Stimulated activated CD4-positive, alpha-beta T cell treated with anti-CD3 and anti-CD28 coated beads, Interleukin-2, amount 100 ng/mL, for 48 hours (primary cell): Measurements from ENCODE around the gene NUMA1.

Source experiments
- DNase-seq, 2 donors: peaks; one replicate each; pipeline ENCODE4 v3.0.0-alpha.2; 2020

The NUMA1 gene

DNA sequence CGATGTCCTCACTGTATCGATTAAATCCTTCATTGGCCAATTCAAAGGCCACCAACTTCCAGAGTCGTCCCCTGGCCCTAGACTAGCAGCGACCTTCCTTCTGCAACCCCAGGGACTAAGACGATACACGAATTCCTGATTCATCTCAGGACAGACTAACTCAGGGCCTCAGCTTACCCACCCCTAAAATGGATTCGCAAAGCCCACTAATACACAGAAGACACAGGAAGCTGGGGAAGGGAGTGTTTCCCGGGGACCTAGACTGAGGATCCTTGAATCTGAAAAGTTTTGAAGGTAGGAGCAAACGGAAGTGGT, 22.2 kb upstream of the NUMA1 start:
- no peak for DNase-seq

DNA sequence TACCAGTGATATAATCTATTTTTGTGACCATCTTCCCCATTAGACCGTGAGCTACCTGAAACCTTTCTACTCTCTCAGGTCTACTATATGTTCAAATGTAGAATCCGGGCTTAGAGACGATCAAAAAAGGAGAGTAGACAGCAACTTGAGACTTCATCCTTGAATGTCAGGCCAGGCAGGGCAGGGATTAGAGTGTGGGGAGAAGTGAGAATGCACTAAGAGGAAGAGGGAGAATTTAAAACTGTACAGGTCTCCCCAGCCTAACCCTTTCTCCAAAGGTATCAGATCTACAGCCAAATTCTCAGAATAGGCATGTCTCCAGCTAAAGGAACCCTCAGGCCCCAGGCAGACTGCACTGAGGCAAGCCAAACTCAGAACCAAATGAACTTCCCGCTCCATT, 21.8 kb upstream of the NUMA1 start:
- DNase-seq: no peak

DNA sequence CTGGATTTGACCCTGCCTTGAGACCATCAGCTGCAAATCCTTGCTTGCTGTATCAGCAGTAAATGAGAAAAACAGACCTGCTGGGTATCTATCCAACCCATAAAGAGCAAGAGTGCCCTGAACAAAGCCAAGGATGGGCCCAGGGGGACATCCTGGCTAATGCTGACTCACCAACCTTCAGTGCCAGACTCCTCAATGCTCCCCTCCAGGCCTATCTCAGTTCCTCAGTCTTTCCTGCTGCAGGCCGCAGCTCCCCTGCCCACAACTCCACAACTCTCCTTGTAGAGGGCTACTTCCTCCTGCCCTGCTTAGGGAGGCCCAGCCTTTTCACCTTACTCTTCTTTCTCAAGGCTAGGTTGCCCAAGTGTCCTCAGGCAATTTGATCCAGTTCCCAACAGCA, 20.1 kb upstream of the NUMA1 start:
- DNase-seq: no peak

DNA sequence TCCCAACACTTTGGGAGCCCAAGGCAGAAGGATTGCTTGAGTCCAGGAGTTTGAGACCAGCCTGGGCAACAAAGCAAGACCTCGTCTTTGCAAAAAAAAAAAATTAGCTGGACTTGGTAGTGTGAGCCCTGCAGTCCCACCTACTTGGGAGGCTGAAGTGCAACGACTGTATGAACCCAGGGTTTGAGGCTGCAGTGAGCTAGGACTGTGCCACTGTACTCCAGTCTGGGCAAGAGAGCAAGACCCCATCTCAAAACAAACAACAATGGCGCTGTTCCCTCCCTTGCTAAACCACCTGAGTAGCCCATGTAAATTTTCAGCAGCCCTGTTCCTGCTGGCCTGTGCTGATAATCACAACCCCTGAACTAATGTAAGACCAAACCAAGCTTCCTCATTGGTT, 19.7 kb upstream of the NUMA1 start:
- no peak for DNase-seq

DNA sequence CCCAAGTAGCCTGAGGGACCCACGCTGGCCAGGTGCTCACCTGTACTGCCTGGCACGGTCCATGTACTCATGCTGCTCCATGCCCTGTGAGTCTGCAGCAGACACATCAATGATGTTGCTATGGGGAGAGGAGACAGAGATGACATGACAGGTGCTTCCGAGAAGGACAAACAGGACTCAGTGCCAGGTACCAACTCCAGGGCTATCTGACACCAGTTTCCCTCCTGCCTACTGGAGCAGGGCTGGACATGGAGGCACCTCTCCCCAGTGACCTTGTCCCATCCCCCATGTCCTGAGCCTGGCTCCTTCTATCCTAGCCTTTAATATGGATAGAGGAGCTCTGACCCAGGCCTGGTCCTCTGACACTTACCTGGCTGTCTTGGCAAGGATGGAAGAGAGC, 18.4 kb upstream of the NUMA1 start:
- no peak for DNase-seq

DNA sequence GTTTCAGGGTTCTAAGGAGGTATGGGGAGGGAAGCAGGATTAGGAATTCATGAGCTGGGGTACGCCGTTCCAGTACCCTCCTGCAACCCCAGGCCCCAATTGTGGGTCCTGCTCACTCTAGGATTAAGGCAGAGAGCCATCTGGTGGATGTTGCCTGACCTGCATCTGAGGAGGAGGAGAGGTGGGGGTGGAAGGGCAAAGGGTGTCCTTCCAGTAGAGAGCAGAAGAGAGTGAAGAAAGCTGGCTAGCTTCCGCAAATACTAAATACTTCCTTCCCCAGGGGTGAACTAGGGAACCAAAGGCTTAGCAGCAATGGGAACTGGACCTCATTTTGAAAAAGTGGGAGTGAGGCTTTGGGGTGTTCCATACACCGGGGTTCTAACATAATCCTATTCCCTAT, 10.9 kb upstream of the NUMA1 start:
- peak; percentile 54 to 55 for DNase-seq

DNA sequence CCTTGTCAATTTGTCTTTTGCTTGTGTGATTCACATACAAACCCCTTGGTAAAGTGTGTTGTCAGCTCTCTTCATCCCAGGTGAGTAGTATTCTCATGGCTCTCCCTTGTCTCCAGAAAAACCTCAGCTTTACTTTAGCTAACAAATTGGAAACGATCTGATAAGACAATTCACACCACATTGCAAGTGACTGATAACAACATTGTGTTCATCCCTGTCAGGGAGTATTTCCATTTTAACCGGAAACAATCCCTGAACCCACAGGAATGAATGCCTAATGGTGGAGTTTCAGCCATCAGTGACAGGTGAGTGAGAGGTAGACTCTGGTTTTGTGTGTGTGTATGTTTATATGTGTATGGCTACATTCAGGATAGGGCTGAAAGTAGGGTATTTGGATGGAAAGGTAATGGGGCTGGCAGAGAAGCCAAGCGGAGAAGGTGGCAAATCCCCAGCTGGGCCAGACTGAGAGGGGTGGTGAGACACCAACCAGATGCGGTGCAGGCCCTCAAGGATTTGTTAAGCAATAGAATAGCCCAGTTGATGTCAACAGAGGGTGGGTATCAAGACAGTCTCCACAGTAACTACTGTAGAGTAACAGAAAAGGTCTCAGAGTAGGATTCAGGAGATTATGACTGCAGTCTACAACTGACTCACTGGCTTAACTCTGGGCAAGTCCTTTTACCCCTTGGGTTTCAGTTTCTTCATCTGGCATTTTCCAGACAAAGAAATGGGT, 7.9 kb upstream of the NUMA1 start:
- DNase-seq: no peak

DNA sequence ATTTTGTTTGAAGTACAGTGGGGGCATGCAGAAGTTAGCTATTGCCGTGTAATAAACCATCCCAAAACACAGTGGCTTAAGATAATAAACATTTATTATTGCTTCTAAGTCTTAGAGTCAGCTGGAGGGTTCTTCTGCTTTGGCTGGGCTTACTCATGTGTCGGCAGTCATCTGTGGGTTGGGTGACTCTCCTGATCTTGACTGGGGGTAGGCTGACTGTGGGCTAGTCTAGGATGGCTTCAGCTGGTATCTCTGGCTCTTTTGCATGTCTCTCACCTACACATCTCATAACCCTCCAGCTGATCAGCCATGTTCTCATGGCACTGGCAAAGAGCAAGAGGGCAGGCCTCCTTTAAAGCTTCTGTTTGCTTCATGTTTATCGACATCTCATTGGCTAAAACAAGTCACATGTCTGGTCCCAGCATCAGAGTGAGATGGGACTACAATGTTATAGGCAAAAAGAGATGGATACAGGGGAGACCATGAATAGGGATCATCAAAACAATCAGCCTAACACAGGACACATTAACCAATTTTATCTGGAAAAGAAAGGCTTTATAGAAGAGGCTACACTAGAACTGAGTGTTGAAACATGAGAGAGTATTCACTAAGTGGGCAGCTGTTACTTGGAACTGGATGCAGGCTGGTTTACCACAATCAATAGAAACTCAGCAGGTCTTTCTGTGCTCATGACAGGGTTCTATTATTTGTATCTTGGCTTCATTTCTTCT, 5.4 kb upstream of the NUMA1 start:
- no peak for DNase-seq

DNA sequence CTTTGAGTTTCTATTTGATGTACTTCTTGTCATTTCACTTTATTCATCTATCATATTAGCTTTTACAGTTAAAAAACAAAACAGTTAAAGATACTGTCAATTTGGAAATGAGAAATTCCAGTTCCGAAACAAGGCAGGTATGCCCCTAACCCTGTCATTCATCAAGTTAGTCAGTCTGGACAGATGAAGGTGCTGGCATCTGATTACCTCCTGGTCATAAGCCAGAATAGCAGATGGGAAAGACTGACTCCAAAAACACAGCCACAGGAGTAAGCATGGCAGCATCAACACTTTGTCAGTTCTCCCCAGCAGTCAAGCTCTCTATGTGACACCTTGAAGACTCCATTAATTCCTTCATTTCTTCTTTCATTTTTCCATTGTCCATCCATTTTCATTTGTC, 4.6 kb upstream of the NUMA1 start:
- no peak for DNase-seq

DNA sequence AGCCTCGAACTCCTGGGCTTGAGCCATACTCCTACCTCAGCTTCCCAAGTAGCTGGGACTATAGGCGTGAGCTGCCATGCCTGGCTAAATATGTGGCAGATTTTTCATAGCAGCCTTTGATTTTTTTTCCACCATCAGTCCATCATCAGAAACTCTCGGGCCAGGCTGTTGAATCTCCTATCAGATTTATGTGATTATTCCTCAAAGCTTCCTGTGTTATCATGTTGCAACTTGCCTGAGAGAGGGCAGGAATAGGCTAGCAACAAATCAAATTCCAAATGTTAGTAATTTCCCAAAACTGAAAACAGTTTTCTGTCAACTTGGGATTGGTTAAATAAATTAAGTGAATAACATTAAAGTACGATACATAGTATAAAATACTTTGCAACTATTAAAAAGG, 3.7 kb upstream of the NUMA1 start:
- DNase-seq: no peak

DNA sequence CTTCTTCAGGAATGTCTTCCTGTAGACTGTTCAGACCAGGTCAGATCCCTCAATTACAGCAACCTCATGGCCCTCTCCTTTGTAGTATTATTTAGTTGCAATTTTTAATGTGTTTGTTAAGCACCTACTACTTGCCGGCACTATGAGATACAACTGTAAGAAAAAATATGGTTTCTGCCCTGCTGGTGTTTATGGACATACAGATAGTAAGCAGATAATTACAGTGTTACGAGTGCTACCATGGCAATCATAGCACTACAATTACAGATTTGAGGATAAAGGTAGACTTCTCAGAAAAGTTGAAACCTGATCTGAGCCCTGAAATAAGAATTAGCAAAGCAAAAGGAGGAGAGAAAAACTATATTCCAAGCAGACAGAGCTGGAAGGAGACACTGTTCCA, 3.1 kb upstream of the NUMA1 start:
- DNase-seq: no peak

DNA sequence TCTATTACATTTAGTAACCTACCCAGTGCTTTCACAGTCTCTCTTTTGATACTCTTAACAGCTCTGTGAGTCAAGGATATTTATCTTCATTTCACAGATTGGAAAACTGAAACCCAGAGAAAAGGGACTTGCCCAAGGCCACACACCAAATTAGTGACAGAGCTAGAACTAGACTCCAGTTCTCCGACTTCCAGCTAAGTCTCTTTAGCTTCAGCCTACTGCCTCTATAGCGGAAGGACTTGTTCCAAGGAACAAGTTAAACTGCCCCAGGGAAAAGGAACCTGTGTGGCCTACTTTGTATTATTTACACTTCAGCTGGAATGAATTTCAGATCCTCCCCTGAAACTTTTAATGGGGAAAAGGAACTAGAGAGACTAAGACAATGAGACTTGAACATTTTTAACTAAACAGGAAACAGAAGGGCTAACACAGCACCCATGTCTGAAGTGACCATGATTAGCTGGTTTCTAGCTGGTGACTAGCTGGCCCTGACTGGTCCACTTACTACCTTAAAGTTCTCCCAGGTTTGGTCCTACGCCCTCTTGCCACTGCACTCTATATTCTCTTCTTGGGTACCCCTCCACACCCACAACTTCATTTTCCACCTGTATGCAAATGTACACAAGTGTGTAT, 1.6 kb upstream of the NUMA1 start:
- DNase-seq: no peak

DNA sequence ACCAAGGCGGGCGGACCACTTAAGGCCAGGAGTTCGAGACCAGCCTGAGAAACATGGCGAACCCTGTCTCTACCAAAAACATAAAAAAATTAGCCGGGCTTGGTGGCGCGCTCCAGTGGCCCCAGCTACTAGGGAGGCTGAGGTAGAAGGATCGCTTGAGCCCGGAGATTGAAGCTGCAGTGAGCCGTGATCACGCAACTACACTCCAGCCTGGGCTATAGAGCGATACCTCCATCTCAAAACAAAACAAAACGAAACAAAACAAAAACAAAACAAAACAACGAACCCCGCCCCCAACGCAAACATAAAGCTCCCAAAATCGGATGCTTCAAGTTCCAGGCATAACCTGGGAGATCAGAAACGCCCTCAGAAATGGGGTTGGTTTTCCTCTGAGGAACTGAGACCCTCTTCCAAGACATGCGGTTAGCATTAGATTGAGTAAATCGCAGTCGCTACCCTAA, 872 bp upstream of the NUMA1 start:
- DNase-seq: no peak

DNA sequence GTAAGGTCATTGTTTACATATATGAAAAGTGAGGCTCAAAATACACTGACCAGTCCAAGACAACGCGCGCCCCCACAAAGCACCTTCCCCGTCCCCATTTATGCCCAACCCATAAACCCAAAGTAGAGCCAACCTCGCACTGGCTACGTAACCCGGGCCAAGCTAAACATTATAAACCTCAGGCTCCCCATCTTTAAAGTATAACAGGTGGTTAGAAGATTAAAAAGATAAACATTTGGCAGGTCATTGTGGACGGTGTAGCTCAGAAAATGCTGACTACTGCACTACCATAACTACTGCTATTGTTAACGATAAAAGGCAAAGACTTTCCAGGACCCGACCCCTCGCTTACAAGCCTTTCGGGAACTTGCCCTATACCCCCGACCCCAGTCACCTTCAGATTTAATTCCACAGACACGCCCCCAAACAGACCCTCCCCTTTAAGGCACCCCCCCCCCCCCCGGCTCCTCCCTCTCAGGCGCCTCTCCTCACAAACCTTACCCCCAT, 470 bp downstream of the NUMA1 start:
- no peak for DNase-seq

DNA sequence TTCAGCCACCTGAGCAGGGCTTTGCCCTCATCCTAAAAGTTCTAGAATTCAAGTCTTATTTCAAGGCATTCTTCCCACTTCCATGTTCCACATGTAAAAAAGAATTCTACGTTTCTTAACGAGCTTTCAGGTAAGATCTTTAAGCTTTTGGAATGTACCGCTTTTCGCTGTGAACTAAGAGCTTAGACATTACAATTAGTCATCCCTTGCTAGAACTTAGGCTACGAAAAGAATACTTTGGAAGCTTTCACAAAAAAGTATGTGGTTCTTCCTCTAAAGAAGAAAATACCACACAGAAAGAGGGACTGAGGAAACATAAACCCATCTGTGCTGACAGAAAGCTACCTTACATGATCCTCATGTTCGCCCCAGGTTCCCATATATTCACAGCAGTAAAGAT, 1.9 kb downstream of the NUMA1 start:
- DNase-seq: no peak

DNA sequence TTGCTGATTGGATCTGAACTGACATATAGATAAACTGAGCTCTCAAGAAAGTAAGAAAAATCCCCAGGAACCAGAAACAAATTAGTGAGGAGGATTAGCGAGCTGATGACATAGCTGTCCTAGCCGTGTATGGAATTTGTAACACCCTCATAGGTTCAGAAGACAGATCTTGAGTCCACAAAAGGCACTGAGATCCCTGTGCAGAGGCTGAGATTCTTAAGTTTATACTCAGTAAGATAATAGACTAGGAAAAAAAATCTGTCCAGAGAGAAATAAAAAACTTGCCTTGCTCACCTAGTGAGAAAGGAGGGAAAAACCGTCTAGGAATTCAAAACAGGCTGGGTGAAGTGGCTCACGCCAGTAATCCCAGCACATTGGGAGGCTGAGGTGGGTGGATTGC, 4.6 kb downstream of the NUMA1 start:
- no peak for DNase-seq

DNA sequence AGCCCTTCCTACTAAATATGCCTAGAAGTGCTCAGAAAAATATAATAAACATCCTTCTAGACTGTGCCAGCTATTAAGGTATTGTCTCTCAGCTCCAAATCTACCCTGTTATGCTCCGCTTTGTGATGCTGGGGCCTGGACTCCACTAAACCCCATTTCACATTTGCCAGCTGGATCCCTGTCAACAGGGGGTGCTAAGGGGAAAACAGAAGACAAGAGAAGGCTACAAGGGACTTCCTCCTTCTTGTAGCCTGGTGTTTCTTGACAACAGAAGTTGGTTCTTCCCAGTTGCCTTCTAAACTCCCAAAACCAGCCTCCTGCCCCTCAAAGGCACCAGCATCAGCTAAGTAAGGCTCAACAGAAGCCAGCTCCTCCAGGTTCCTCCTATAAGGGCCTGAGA, 5.2 kb downstream of the NUMA1 start:
- no peak for DNase-seq

DNA sequence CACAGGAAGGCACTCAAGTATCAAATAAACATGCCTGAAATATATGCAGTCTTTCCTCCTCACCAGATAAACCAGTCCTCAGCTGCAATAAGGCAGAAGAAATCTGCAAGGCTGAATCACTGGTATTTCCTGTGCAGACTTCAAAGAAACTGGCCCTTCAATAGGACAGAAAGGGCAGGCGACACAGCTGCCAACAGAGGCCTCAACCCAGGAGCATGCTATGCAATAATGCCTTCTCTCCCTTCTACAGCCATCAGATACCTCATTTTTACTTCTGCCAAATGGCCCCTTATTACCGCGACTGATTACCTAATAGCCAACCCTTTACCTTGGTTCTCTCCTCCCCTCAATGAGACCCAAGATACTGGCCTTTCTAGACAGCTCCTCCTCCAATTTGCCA, 8.0 kb downstream of the NUMA1 start:
- DNase-seq: no peak

DNA sequence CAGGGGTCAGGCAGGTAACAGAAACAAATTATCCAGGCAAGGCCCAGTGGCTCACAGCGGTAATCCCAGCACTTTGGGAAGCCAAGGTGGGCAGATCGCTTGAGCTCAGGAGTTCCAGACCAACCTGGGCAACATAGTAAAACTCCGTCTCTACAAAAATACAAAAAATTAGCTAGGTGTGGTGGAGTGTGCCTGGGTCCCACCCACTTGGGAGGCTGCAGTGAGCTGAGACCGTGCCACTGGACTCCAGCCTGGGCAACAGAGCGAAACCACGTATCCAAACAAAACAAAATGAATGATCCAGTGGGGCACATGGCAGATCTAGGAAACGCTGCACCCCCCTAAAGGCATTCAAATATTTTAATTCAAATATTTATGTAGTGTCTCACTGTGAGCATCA, 9.9 kb downstream of the NUMA1 start:
- no peak for DNase-seq

DNA sequence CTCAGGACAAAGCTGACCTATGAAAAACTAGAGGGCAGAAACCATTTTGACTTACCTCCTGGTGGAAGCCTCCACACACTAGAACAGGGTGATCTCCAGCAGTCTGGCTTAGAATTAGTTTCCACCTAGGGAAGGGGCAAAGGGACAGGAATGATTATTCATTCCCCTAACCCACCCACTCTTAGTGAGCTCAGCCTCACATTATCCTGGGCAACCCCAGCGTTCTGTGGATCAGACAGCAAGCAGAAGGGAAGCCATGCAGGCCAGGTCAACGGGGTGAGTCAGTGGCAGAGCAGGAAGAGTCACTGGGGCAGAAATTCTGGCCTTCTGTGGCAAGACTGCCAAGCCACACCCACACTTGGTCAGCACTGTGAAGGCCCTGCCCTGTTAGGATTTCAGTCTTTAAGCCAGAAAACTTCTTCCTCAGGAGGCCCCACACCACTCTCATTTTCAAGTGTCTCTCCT, 10.5 kb downstream of the NUMA1 start:
- no peak for DNase-seq

DNA sequence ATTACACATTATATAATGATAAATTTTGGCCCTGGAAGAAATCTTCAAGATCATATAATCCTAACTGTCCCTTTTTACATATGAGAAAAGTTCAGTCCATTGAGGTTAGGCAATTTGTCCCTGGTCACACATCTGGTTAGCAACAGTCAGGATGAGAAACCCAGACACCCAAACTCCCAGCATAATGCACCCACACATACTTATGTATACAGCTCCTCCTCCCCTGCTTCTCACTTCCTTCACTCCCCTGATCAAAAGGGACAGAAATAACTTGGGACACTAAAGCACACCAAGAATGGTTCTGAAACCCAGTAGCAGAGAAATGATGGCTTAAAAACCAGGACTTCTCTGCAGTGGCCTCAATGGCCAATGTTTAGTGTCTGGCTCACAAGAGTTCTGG, 11.1 kb downstream of the NUMA1 start:
- DNase-seq: no peak

DNA sequence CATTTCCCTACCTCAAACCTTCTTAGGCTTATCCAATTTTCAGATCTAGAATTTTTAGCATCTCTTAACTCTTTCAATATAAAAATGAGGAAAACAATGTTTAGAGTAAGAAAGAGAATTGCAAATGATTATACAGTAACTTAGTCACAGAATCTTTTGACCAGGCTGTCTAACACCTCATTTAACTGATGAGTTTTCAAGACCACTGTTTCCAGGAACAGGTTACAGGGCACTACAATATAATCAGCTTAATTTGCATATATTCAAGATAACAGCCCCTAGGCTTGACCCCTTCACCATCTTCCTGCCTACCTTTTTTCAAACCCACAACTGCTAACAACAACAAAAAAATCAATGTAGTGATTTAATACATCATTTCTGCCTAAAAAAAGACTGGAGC, 12.7 kb downstream of the NUMA1 start:
- DNase-seq: no peak

DNA sequence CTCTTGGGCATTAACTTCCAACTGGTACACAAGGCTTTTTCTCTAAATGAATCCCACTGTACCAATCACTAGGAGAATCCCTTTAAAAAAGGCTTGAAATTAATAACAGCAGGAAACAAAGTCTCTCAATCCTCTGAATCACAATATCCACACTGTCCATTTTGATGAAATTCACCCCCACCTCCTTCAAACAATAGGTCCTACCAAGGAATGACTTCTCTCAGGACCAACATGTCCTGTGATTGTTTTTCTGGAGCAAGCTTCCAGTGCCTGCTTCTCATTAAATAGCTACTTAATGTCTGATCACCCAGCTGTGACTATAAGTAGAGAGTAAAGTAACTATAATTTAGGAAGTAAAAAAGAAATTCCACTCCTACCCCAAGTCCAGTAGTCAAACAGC, 13.1 kb downstream of the NUMA1 start:
- no peak for DNase-seq

DNA sequence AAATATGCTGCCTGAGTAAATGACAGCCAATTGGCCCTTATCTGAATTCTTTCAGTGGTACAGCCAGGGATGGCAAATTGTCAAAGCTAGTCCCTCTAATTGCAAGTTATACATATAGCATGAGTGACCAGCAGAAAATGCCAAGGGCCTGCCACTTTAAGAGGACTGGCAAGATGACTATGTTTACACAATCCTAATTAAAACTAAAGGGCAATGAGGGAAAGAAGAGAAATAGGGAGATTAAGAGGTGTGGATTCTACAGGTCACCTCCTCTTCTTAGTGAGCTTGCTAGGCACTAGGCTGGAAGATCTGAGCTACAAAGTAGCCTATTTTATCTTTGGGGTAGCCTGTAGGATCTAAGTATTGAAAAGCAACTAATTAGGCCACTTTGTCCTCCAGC, 13.5 kb downstream of the NUMA1 start:
- DNase-seq: no peak
